H1 (cell line): ENCODE data around the gene LIMK1. TPM values are rescaled to one million over a fixed set of nuclear protein-coding genes. Genes with fewer than 3 reads are reported as not detected.

Source experiments
- CTCF ChIA-PET: fragments of 300-600 bp; sonication (Branson Sonifier 250); formaldehyde crosslinking; loops from one replicate; lab custom pipeline; 2021; ENCODE audit not compliant: partially characterized antibody; lab: Charles Lee
- POLR2A ChIA-PET: fragments of 300-600 bp; sonication (Branson Sonifier 250); formaldehyde crosslinking; loops from one replicate; lab custom pipeline; 2021; ENCODE audit warnings: inconsistent platforms; ENCODE audit not compliant: partially characterized antibody; lab: Charles Lee
- DNase-seq, 2 experiments: peaks; one replicate each; pipeline versions ENCODE4 v3.0.0 to v3.0.0-alpha.2; 2010 to 2022; ENCODE audit warnings: low spot score in 2 of 2, low read depth in 1 of 2, mixed read lengths in 1 of 2
- FAIRE-seq: peaks from 2 replicates; lab custom pipeline; 2011; peaks lifted over from hg19 to GRCh38; lab: Jason Lieb, UNC
- H2AFZ ChIP-seq: 2 replicates; pipeline ENCODE4 v1.8.1; 2012; ENCODE audit warnings: low read length, inconsistent platforms
- H2AK5ac ChIP-seq: 2 replicates; pipeline ENCODE4 v1.6.1; 2013; ENCODE audit warnings: low read depth, low read length
- H2BK120ac ChIP-seq: replicated peaks from 2 replicates; pipeline ENCODE3; 2013; ENCODE audit warnings: low read depth, low read length, inconsistent platforms
- H2BK12ac ChIP-seq: 2 replicates; pipeline ENCODE4 v1.6.1; 2013; ENCODE audit warnings: low read depth, low read length
- H2BK15ac ChIP-seq: 2 replicates; pipeline ENCODE4 v1.6.1; 2013; ENCODE audit warnings: low read length
- H2BK20ac ChIP-seq: 2 replicates; pipeline ENCODE4 v1.6.1; 2013; ENCODE audit warnings: low read length
- H2BK5ac ChIP-seq: 2 replicates; pipeline ENCODE4 v1.6.1; 2013; ENCODE audit warnings: low read depth, low read length
- H3K14ac ChIP-seq: 2 replicates; pipeline ENCODE4 v1.6.1; 2013; ENCODE audit warnings: inconsistent platforms; ENCODE audit not compliant: insufficient read length
- H3K18ac ChIP-seq: 2 replicates; pipeline ENCODE4 v1.6.1; 2013; ENCODE audit warnings: low read length; ENCODE audit errors: extremely low read depth
- H3K23ac ChIP-seq: 2 replicates; pipeline ENCODE4 v1.6.1; 2013; ENCODE audit warnings: inconsistent platforms; ENCODE audit not compliant: insufficient read length
- H3K23me2 ChIP-seq: 2 replicates; pipeline ENCODE4 v1.6.1; 2013; ENCODE audit warnings: low read depth, low read length
- H3K27ac ChIP-seq: 2 replicates; pipeline ENCODE4 v1.6.1; 2011; ENCODE audit warnings: low read depth, low read length, inconsistent platforms
- H3K27me3 ChIP-seq, 4 experiments: replicated peaks in 1 of 4; 1 replicate in 1 of 4; 2 replicates in 3 of 4; pipeline versions ENCODE4 v1.6.1 to v1.8.1; 2011 to 2013; ENCODE audit warnings: low read length in 3 of 4, mild to moderate bottlenecking in 3 of 4, inconsistent platforms in 2 of 4, mixed read lengths in 2 of 4, moderate library complexity in 1 of 4; ENCODE audit not compliant: control insufficient read depth in 3 of 4, insufficient read depth in 3 of 4; ENCODE audit errors: extremely low read depth in 1 of 4
- H3K36me3 ChIP-seq, 4 experiments: 2 replicates each; pipeline versions ENCODE4 v1.6.1 to v1.8.1; 2011 to 2013; ENCODE audit warnings: mild to moderate bottlenecking in 4 of 4, low read length in 3 of 4, moderate library complexity in 2 of 4, control low read depth in 1 of 4, inconsistent platforms in 1 of 4; ENCODE audit not compliant: insufficient read depth in 4 of 4, control insufficient read depth in 2 of 4
- H3K4ac ChIP-seq: replicated peaks from 2 replicates; pipeline ENCODE3; 2013; ENCODE audit warnings: low read length, low read depth, mixed read lengths, inconsistent platforms; ENCODE audit not compliant: insufficient read length
- H3K4me1 ChIP-seq, 4 experiments: replicated peaks in 1 of 4; 1 replicate in 1 of 4; 2 replicates in 3 of 4; pipeline versions ENCODE4 v1.6.1 to v1.8.1; 2011 to 2013; ENCODE audit warnings: low read length in 3 of 4, inconsistent platforms in 2 of 4, mixed read lengths in 1 of 4; ENCODE audit not compliant: insufficient read depth in 4 of 4, control insufficient read depth in 3 of 4
- H3K4me2 ChIP-seq, 2 experiments: 2 replicates each; pipeline versions ENCODE4 v1.6.1 to v1.8.1; 2011 to 2013; ENCODE audit warnings: low read depth in 2 of 2, low read length in 2 of 2, control low read depth in 1 of 2, inconsistent platforms in 1 of 2, mild to moderate bottlenecking in 1 of 2; ENCODE audit not compliant: insufficient read depth in 1 of 2
- H3K4me3 ChIP-seq, 4 experiments: fragments of 200-600, 300-600 bp in 1 of 4; sonication (generic), shearing (Covaris generic), sonication (Bioruptor Twin) in 1 of 4; 2 replicates each; pipeline versions ENCODE4 v1.5.1 to v1.8.1; 2011 to 2016; ENCODE audit warnings: low read length in 4 of 4, low read depth in 3 of 4, control low read depth in 2 of 4, inconsistent platforms in 2 of 4, mild to moderate bottlenecking in 2 of 4, mixed read lengths in 1 of 4, moderate library complexity in 1 of 4; ENCODE audit not compliant: insufficient read depth in 2 of 4; ENCODE audit errors: extremely low read depth in 1 of 4
- H3K56ac ChIP-seq: replicated peaks from 2 replicates; pipeline ENCODE3; 2013; ENCODE audit warnings: low read depth, mild to moderate bottlenecking, mixed read lengths, low read length, inconsistent platforms; ENCODE audit not compliant: insufficient read length
- H3K79me1 ChIP-seq: 2 replicates; pipeline ENCODE4 v1.6.1; 2013; ENCODE audit warnings: low read depth, low read length, control low read depth
- H3K79me2 ChIP-seq, 2 experiments: 2 replicates each; pipeline versions ENCODE4 v1.6.1 to v1.8.1; 2012 to 2013; ENCODE audit warnings: low read length in 2 of 2, mild to moderate bottlenecking in 2 of 2, inconsistent platforms in 1 of 2; ENCODE audit not compliant: insufficient read depth in 2 of 2, control insufficient read depth in 1 of 2
- H3K9ac ChIP-seq, 4 experiments: replicated peaks in 1 of 4; 1 replicate in 1 of 4; 2 replicates in 3 of 4; pipeline versions ENCODE4 v1.6.1 to v1.8.1; 2011 to 2013; ENCODE audit warnings: low read depth in 3 of 4, low read length in 3 of 4, control low read depth in 2 of 4, mild to moderate bottlenecking in 2 of 4, moderate library complexity in 2 of 4, inconsistent platforms in 1 of 4; ENCODE audit errors: extremely low read depth in 1 of 4
- H3K9me3 ChIP-seq, 2 experiments: 2 replicates each; pipeline versions ENCODE4 v1.6.1 to v1.8.1; 2012 to 2013; ENCODE audit warnings: mild to moderate bottlenecking in 2 of 2, moderate library complexity in 2 of 2, control low read depth in 1 of 2, inconsistent platforms in 1 of 2, low read depth in 1 of 2, low read length in 1 of 2, mixed read lengths in 1 of 2; ENCODE audit not compliant: insufficient read depth in 2 of 2
- H4K20me1 ChIP-seq, 2 experiments: replicated peaks in 1 of 2; 2 replicates each; pipeline versions ENCODE3 to v1.8.1; 2011 to 2013; ENCODE audit warnings: inconsistent platforms in 2 of 2, low read length in 2 of 2, mild to moderate bottlenecking in 1 of 2; ENCODE audit not compliant: insufficient read depth in 2 of 2, control insufficient read depth in 1 of 2
- H4K5ac ChIP-seq: 2 replicates; pipeline ENCODE4 v1.6.1; 2013; ENCODE audit warnings: low read length, low read depth, mixed read lengths, inconsistent platforms; ENCODE audit not compliant: insufficient read length
- H4K8ac ChIP-seq: 2 replicates; pipeline ENCODE4 v1.8.0; 2013; ENCODE audit warnings: mild to moderate bottlenecking, moderate library complexity, low read length, inconsistent platforms; ENCODE audit not compliant: insufficient read depth; ENCODE audit errors: extremely low read depth
- H4K91ac ChIP-seq: replicated peaks from 2 replicates; pipeline ENCODE3; 2013; ENCODE audit warnings: low read length, mixed read lengths, inconsistent platforms; ENCODE audit not compliant: insufficient read length
- NRF1 ChIP-seq: IDR thresholded peaks from 2 replicates; pipeline ENCODE4 v1.6.1; 2011; ENCODE audit warnings: mild to moderate bottlenecking, low read depth, low read length, improper control_type of control experiment
- WGBS, 2 experiments: shearing (Covaris generic) in 1 of 2; methylation state at CpG; one replicate each; pipeline versions ENCODE4 v1.1.6 to v1.1.7; 2013 to 2015; ENCODE audit warnings: low lambda C conversion rate in 2 of 2, mixed read lengths in 2 of 2, inconsistent platforms in 1 of 2, low coverage in 1 of 2, missing lambda C conversion rate in 1 of 2; ENCODE audit not compliant: insufficient replicate concordance in 2 of 2, insufficient coverage in 1 of 2, insufficient read length in 1 of 2; ENCODE audit errors: extremely low coverage in 1 of 2, missing lambda C conversion rate in 1 of 2; 5-methylcytosine and 5-hydroxymethylcytosine counted together
- polyA plus RNA-seq, 7 experiments: library from polyadenylated mRNA; depleted of rRNA in 3 of 7; stranded (reverse) in 5 of 7; unstranded in 2 of 7; fragments of >200 nt in 5 of 7; fragments of 200-250 nt in 2 of 7; gene quantifications; 1 replicate in 5 of 7; 2 replicates in 1 of 7; 4 replicates in 1 of 7; pipeline versions ENCODE4 v1.2.1 to v1.2.3, GENCODE V29; 2011 to 2013; ENCODE audit warnings: missing spikeins in 2 of 7, mixed read lengths in 2 of 7
- total RNA-seq: library from RNA; stranded (reverse); fragmentation: NEBNext Ultra II Directional; extraction: Animal tissue kit (Norgen Biotek cat#: 25700); gene quantifications from 2 replicates; pipeline ENCODE4 v1.2.1, GENCODE V29; 2021

The LIMK1 gene
- total and polyA plus RNA-seq, 2 of the 8 experiments (the other 6 are each of a cell fraction or from before 2014, with no cell fraction given), result 93.5 to 108 TPM

GRCh38 chr7:74064696-74065095 is 18.9 kb upstream of the LIMK1 start:
- Histone ChIP-seq H3K14ac (no peak overlapping the region), H4K20me1 (no peaks in the 10 kb centered on the region), H4K8ac (no peak overlapping the region), H3K79me2 (no peaks in the 10 kb centered on the region), H3K9me3 (no peaks in the 10 kb centered on the region), H3K36me3 (no peaks in the 10 kb centered on the region), H3K4me2 (no peak overlapping the region), H3K23ac (no peak overlapping the region), H2BK120ac (no peak overlapping the region), H2BK20ac (no peak overlapping the region), H3K79me1 (no peaks in the 10 kb centered on the region), H2BK15ac (no peak overlapping the region), H2BK12ac (no peak overlapping the region), H4K91ac (no peak overlapping the region), H4K5ac (no peak overlapping the region), H3K27ac (no peak overlapping the region), H2AK5ac (no peak overlapping the region), H3K4ac (no peak overlapping the region), H3K4me1 (peaks cover 0 to 11% (median 3%) of the 10 kb centered on the region in 4 experiments; a peak in 3 of 7 replicates), H3K18ac (no peak overlapping the region), H3K23me2 (no peaks in the 10 kb centered on the region), H3K4me3 (no peak overlapping the region), H2AFZ (no peak overlapping the region), H2BK5ac (no peak overlapping the region), H3K27me3 (no peaks in the 10 kb centered on the region), H3K9ac (no peak overlapping the region), H3K56ac (no peak overlapping the region)
- FAIRE-seq (no peak), DNase-seq (no peak)
- WGBS, 2 experiments, result 81% methylated on average over 4 of the region's 4 CpGs; no CpG with 5 or more reads in 1 of the 2 experiments
- POLR2A ChIA-PET, result interaction anchor here (1.1 kb wide), 1 partner anchor 114 kb away, joined by 4 read pairs; no protein-coding TSS in a partner anchor
- CTCF ChIA-PET, result interaction anchor here (0.7 to 6.2 kb wide), 14 partner anchors 10 to 141 kb away, joined by 3 to 30 read pairs (median 5); partner anchors contain the start of gene ELN
- no peak for TF ChIP-seq NRF1
